Peyer's patch (tissue), 4 donors: ENCODE results near the gene RTTN.

ENCODE experiments used
- CTCF ChIP-seq, 6 experiments: fragments of 450-650 bp in 4 of 6; fragments of 200-600 bp in 2 of 6; sonication (generic) in 1 of 6; IDR thresholded peaks; one replicate each; pipeline ENCODE4 v1.5.1; 2017 to 2019; ENCODE audit warnings: antibody characterized with exemption in 6 of 6, mild to moderate bottlenecking in 3 of 6, moderate library complexity in 1 of 6
- POLR2A ChIP-seq, 2 donors: fragments of 450-650 bp; IDR thresholded peaks; one replicate each; pipeline ENCODE4 v1.5.1; 2017; ENCODE audit warnings: antibody characterized with exemption in 2 of 2, mild to moderate bottlenecking in 2 of 2, moderate library complexity in 2 of 2

- TF ChIP-seq CTCF (IDR thresholded peaks at IDR 0.05) = no peak
- TF ChIP-seq POLR2A (IDR thresholded peaks at IDR 0.05) = no peak
Observed at GRCh38 chr18:70219688-70220087, 14.2 kb upstream of the RTTN start.
